Activated T-cell treated with anti-CD3 and anti-CD28 coated beads for 4 hours (primary cell): ENCODE data around the gene RNF103.
A peak's percentile ranks its signal among the peaks of the same experiment; 100 is the strongest.
"Not testable (repeated sequence)": the region's sequence is repeated elsewhere in the genome, so short reads cannot be mapped to it uniquely, and the experiment has no call there.

Experiments
- DNase-seq: peaks from one replicate; pipeline ENCODE4 v3.0.0-alpha.2; 2020

RNF103 gene, protein sequence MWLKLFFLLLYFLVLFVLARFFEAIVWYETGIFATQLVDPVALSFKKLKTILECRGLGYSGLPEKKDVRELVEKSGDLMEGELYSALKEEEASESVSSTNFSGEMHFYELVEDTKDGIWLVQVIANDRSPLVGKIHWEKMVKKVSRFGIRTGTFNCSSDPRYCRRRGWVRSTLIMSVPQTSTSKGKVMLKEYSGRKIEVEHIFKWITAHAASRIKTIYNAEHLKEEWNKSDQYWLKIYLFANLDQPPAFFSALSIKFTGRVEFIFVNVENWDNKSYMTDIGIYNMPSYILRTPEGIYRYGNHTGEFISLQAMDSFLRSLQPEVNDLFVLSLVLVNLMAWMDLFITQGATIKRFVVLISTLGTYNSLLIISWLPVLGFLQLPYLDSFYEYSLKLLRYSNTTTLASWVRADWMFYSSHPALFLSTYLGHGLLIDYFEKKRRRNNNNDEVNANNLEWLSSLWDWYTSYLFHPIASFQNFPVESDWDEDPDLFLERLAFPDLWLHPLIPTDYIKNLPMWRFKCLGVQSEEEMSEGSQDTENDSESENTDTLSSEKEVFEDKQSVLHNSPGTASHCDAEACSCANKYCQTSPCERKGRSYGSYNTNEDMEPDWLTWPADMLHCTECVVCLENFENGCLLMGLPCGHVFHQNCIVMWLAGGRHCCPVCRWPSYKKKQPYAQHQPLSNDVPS

DNA sequence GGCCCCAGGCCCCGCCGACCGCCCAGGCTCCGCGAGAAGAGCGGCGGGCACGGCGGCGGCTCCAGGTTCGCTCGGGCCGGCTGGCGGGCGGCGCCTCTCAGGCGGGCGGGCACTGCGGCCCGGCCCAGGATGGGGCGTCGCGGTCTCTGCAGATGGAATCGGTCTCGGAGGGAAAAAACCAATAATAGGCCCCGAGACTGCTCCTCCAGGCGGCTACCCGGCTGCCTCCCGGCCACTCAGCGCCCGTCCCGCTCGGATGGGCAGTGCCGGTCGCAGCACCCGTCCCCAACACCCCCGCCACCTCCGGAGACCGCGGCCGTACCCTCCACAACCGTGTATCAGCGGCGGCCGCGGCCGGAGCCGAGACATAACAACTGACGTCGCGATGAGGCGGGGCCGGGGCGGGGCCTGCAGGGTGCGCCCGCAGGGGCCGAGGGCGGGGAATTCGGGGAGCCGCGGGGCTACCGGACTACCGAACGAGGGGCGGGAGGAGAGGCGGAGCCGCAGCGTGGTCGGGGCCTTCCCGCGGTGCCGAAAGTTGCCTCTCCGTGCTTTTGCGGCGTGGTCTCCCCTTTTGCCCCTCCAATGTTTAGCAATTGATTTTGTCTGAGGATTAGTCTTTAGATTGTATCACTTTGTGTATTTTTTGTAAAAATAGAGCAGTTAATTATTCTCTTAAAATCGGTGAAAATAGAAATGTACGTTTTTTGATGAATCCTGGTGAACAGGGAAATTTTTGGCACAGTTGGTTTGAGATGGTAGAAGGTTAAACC lies at the start of gene RNF103:
Gene RNF103, minus strand, starts transcription at position 372 of the 773 bp plus-strand sequence. CDS start 979 bp downstream, outside the sequence.
- DNase-seq = peak; percentile 93

DNA sequence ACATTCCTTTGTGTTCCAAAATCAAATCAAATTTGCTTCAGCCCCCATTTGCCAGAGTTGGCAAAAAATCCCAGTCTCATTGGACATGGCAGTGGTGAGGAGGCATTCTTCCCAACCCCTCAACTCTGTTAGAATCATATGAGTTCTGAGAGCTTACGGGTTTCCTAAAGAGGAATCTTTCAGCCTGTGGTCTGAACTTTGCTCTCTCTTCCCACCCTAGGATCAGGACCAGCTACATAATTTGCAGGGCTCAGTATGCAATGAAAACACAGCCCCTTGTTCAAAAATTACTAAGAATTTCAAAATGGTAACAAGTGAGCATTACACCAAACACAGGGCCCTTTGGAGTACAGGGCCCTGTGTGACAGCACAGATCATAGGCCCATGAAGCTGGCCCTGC lies 49.3 kb upstream of the RNF103 start:
- DNase-seq = no peak

DNA sequence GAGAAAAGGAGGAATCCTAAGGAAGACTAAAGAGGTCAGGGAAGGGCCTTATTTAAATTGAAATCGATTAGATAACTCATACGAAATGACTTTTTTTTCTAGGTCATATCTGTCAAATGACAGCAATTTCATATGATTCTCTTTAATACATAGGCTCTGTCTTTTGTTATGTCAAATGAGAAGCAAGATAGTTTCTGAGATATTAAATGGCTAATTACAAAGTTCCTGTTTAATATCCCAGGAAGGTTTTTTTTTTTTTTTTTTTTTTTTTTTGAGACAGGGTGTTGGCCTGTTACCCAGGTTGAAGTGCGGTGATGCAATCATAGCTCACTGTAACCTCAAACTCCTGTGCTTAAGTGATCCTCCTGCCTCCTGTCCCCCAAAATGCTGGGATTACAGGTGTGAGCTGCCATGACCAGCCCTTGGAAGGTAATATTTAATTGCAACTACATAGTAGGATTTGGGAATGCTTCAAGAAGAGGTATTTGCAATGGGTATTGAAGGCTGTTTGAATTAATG lies 48.4 kb upstream of the RNF103 start:
- DNase-seq = no peak

DNA sequence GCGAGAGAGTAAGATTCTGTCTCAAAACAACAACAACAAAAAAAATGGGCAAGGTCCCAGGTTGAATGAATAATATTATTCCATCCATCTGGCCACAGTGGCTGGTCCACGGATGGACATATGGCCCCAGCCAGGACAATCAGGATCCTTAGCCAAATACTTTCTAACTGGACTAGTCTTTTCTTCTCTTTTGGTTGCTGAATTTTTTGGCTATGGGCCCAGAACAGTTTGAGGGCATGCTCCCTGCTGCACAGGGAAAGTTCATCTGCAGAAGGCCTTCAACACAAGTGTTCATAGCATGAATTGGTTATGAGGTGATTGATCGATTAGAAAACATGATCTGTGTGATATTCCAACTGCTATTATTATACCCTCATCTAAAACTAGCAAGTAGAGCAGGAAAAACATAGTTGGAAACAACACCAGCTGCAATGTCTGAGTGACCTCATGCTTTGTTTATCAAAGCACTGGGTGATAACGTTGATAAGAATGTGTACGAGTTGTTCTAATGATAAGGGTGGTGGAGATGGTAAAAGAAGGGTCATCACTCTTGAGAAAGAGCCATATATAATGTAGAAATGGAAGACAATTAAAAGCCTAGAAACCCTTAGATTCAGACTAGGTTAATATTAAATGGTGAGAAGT lies 47.8 kb upstream of the RNF103 start:
- no peak for DNase-seq

DNA sequence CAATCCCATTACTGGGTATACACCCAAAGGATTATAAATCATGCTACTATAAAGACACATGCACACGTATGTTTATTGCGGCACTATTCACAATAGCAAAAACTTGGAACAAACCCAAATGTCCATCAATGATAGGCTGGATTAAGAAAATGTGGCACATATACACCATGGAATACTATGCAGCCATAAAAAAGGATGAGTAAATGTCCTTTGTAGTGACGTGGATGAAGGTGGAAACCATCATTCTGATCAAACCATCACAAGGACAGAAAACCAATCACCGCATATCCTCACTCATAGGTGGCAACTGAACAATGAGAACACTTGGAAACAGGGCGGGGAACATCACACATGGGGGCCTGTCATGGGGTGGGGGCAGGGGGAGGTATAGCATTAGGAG lies 45.7 kb upstream of the RNF103 start:
- not testable (repeated sequence) for DNase-seq

DNA sequence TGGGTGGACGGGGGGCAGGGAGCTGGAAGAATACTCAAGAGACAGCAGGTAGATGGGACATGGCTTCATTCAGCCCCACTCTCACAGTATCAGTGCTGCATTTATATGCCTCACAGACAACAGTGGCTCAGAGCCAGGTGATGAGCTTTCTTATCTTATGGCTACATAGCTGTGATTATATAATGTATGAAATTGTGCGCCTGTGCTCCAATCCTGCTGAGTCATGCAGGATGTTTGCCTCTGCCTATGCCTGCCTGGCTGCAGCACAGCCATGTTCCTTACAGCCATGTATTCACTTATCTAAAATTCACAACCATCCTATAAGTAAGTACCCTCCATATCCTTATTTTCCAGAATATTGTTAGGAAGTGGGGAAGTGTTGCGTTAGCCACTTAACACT lies 37.7 kb upstream of the RNF103 start:
- no peak for DNase-seq

DNA sequence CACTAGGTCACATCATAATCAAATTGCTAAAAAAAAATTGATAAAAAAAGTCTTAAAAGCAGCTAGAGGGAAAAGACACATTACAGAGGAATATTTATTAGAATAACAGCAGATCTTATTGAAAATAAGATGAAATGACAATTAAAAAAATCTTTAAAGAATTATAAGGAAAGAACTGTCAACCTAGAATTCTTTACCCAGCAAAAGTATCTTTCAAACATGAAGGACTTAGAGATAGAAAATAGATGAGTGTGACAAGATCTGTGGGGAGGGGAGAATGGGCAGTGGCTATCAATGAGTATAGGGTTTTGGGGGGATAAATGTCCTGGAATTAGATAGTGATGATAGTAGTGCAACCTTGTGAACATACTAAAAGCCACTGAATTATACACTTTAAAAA lies 26.5 kb upstream of the RNF103 start:
- DNase-seq = no peak

DNA sequence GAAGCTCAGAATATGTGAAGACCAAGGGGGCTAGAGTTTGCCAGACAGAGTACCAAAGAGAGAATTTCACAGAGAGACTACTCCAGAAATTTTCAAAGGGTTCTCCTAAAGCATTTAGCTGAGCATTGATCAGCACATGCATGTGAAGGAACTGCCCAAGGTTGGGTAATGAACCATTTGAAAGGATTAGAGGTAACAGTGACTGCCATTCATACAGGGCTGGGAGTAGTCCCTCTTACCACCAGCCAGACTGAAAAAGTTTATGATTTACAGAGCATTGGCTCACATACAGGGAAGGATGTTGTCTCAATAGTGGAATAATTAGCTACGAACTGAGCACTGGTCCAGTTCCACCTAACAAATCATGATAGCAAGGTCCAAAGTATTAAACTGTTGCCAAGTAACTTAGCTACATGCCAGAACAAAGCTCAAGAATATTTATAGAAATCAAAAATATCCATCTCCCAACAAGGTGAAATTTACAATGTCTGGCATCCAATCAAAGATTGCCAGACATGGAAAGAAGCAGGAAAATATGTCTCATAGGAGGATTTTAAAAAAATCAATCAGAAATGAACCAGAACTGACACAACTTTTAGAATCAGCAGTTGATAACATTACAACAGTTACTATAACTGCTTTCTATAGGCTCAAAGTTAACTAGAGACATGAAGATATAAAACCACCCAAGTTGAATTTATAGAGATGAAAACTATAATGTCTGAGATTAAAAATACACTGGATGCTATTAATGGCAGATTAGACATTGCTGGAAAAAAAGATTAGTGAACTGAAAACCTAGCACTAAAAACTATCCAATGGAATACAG lies 25.7 kb upstream of the RNF103 start:
- DNase-seq = no peak

DNA sequence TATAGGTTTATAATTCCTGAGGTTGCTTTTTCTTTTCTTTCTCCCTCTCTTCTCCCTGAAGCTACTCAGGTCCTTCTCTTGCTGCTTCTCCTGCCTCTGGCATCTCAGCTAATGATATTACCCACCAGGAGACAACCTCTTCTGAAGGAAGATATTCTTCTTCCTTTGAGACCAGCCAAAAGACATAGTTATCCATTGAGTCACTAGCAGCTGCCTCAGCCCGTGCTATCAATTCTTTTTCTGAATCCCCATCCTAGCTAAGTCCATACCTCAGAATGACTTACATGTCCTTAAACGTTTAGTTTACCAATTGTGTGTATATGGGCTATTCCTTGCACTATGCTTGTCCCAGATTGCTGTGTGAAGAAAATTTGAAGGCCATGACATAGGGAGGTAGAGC lies 25.0 kb upstream of the RNF103 start:
- no peak for DNase-seq

DNA sequence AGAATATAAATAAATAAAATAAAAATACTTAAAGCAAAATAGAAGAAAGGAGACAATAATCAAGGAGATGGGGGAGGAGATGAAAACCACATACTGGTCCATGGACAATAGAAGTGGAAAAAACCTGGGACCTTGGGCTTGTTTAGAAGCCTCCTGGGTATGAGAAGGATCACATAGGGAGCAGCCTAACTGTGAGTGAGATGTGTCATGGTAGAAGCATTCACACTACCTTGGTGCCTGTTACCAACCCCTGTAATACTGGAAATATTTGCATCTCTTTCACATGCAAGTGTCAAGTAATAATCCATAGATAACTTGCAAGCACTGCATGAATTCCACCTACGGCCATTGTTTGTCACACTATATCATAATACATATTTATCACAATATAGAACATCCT lies 23.2 kb upstream of the RNF103 start:
- DNase-seq = no peak

DNA sequence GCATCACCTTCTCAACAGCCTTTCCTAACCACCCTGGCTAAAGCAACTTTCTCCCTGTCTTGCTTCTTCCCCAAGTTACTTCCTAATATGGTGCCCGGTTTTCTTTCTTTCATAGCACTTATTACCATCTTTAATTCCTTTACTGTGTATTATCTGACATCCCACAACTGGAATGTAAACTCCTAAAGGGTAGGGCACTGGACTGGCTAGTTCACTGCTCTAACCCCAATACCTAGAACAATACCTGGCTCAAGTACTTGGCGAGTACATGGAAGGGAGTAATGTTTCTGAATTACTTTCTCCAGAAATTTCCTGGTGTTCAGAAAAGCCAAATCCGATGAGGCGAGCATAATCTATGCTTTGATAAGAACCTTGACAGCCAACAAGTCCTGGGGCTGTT lies 22.7 kb upstream of the RNF103 start:
- no peak for DNase-seq

DNA sequence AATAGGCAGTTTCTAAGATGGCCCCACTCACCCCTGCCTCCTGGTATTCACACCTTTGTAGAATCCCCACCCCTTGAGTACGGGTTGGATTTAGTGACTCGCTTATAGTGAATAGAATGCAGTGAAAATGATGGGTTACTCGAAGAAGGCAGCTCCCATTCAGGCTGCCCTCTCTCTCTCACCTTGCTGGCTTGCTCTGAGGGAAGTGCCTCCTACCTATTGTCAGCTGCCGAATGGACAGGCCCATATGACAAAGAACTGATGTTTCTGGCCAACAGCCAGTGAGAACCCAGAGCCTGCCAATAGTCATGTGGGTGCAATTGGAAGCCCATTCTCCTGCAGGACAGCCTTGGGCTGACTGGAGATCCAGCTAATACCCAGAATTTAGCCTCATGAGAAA lies 22.1 kb upstream of the RNF103 start:
- no peak for DNase-seq

DNA sequence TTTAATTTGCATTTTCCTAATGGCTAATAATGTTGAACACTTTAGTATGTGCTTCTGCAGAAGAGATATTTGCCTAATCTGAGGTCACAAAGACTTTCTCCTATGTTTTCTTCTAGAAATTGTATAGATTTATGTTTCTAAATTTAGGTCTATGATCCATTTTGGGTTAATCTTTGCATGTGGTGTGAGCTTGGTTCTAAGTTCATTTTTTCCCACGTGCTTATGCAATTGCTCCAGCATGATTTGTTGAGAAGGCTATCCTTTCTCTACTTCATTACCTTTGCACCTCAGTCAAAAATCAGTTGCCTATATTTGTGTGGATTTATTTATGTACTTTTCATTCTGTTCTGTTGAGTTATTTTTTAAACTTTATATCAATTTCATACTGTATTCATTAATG lies 15.0 kb upstream of the RNF103 start:
- DNase-seq = no peak

DNA sequence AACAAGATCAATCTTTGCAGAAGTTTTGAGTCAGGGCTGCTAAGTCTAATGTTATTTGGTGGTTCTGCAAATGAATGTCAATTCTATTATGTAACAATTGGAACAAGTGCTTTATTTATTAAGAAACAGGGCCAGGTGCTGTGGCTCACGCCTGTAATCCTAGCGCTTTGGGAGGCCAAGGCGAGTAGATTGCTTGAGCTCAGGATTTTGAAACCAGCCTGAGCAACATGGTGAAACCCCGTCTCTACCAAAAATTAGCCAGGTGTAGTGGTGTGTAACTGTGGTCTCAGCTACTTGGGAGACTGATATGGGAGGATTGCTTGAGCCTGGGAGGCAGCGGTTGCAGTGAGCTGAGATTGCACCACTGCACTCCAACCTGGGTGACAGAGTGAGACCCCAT lies 13.2 kb upstream of the RNF103 start:
- DNase-seq = no peak

DNA sequence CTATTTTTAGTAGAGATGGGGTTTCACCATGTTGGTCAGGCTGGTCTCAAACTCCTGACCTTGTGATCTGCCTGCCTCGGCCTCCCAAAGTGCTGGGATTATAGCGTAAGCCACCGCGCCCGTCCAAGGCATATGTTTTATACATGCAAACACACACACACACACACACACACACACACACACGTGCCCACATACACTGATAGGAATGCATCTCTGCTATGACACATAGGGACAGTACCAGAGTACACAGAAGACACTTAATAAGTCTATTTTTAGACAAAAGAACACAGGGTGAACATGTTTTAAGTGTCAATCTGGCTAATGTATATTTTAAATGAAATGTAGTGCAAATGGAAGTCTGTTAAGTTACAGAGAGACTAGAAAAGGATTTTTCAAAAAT lies 10.7 kb upstream of the RNF103 start:
- DNase-seq = no peak

DNA sequence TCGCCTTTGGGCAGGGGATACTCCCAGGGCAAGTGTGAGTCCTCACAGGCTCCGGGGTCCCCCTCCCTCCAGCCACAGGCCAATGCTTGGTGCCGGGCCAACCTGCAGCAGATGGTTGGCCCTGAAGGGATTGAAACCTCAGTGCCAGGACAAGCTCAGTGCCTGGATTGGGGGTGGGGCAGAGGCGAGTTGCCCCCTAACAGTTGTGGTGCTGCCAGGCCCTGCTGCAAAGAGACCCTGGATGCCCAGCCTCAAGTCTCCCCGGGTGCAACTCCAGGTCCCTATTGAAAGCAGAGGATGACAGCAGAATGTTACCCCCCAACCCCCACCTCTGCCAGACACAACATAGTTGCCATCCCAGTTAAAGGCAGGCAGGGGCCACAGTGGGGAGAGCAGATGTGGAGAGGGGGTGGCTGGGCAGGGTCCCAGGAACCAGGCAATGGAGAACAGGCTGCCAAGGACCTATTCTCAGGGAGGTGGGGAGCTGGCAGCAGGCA lies 9.5 kb upstream of the RNF103 start:
- no peak for DNase-seq

DNA sequence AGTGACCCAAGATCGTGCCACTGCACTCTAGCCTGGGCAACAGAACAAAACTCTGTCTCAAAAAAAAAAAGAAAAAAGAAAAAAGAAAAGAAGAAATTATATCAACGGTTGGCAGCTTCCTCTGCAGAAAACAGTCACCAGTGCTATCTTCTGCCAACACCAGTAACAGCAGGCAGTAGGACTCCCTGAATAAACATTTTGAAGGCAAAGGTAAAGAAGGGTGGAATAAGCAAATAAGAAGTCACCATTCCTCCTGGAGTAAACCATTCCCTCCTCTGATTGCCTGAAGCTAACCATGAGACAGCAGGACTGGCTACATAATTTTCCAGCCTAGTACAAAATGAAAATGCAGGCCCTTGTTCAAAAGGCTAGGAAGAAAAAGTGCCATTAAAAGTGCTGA lies 9.0 kb upstream of the RNF103 start:
- DNase-seq = no peak

DNA sequence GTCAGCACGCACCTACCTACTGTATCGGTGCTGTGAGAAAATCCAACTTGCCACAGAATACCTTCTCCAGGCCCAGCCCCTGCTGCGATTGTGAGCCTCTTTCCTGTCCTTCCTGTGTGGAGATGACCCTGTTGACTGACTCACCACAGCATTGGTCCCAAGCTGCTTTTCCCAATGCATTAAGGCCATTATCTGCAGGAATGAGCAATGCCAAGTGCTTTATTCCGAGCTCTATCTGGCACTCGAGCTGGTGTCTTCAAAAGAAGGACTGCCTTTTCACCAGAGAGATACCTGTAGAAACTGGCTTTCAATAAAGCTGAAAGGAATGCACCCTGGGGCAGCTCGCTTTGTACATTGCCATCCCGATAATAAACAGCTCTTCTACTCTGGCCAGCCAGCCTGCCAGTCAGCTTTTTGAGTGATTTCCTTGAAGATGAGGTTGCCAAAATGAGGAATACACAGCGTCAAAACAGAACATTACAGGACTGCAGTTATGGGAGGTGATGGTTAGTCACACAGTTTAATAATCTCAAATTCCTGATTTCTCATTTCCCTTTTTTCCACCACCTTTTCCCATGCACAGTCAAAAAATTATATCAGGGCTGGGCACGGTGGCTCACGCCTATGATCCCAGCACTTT lies 8.3 kb upstream of the RNF103 start:
- no peak for DNase-seq

DNA sequence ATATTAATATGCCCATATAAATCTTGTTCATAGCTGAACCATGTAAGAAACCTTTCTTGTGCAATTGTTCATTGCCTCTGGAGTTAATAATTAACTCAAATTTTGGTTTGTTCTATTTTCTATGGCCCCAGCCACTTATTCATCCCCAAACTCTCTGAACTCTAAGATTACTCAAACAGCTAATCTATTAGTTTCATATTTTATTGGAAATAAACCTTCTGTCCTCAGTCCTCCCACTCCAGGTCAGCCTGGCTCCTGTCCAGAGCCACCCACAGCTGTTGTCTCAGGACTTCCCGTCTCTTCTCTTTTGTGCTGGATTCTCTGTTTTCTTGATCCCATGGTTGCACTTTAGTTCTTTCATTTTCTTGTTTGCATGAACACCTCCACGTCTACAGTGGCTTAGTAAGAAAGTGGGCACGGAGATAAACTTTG lies 4.4 kb upstream of the RNF103 start:
- no peak for DNase-seq

DNA sequence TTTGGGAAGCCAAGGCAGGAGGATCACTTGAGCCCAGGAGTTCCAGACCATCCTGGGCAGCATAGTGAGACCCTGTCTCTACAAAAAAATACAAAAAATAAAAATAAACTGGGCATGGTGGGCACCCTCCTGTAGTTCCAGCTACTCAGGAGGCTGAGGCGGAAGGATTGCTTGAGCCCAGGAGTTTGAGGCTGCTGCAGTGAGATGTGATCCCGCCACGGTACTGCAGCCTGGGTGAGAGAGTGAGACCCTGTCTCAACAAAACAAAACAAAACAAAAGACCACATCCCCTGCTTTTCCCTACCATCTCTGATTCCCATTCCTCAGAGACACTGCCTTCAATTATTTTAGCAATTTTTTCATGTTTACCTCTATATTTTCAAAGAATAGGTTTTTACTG lies 3.9 kb upstream of the RNF103 start:
- DNase-seq = no peak

DNA sequence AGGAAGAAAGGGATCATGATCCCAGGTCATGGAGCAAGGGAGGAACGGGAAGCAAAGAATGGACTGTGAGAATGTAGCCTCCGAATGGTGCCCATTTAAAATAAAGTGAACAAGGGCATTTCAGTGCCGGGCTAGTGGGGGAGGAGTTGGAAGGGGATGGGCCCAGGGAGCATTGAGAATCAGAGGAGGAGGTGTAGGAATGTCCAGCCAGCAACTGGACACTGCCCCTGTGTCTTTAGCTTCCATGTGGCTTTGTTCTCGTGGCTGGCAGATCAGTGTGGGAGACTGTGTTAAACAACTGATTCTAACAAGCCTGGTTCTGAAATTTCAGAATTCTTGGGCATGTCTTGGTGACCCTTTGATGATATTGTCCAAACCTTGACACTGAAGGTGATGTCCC lies 1.4 kb upstream of the RNF103 start:
- no peak for DNase-seq

DNA sequence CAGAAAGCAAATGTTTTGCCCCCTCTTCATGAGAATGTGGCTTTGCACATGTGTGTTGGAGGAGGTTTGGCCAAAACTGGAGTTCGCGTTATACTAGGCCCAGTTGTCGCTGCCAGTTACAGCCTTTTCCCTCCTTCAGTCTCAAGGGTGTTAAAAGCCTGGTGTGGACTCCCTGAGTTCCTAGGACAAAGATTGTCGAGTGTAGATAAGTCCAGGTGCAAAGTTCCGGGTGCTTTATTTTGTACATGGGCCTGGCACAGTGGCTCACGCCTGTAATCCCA lies 542 bp upstream of the RNF103 start:
- no peak for DNase-seq
